ENCODE data around the gene BCL7C.
"Not testable (repeated sequence)": the region's sequence is repeated elsewhere in the genome, so short reads cannot be mapped to it uniquely, and the experiment has no call there.

Gene BCL7C

GRCh38 chr16:30893744-30894539, at the start of gene BCL7C:
TSS of gene BCL7C (minus strand) at chr16:30894077. CDS start at chr16:30893944, 133 bp downstream.
- DNase-seq (ENCODE audit: low spot score), result peak; percentile 94

- no peak for DNase-seq (ENCODE audit: low spot score)
Observed at GRCh38 chr16:30942426-30942806, 48.5 kb upstream of the BCL7C start.

- peak; percentile 90 for DNase-seq (ENCODE audit: low spot score)
Observed at GRCh38 chr16:30941600-30942425, 47.9 kb upstream of the BCL7C start.

- DNase-seq (ENCODE audit: low spot score), result not testable (repeated sequence)
Observed at GRCh38 chr16:30939571-30939970, 45.7 kb upstream of the BCL7C start.

- DNase-seq (ENCODE audit: low spot score), result no peak
Observed at GRCh38 chr16:30937692-30938091, 43.8 kb upstream of the BCL7C start.

GRCh38 chr16:30934827-30935557, 41.1 kb upstream of the BCL7C start:
- peak; percentile 66 for DNase-seq (ENCODE audit: low spot score)

- no peak for DNase-seq (ENCODE audit: low spot score)
Observed at GRCh38 chr16:30931068-30931650, 37.3 kb upstream of the BCL7C start.

- DNase-seq (ENCODE audit: low spot score), result no peak
Observed at GRCh38 chr16:30930160-30930571, 36.3 kb upstream of the BCL7C start.

- DNase-seq (ENCODE audit: low spot score), result no peak
Observed at GRCh38 chr16:30929167-30929566, 35.3 kb upstream of the BCL7C start.

GRCh38 chr16:30928390-30928789, 34.5 kb upstream of the BCL7C start:
- no peak for DNase-seq (ENCODE audit: low spot score)

- DNase-seq (ENCODE audit: low spot score), result peak; percentile 52
Observed at GRCh38 chr16:30927789-30928378, 34.0 kb upstream of the BCL7C start.

- DNase-seq (ENCODE audit: low spot score), result no peak
Observed at GRCh38 chr16:30926937-30927788, 33.3 kb upstream of the BCL7C start.

- DNase-seq (ENCODE audit: low spot score), result no peak
Observed at GRCh38 chr16:30925995-30926811, 32.3 kb upstream of the BCL7C start.

GRCh38 chr16:30925632-30925987, 31.7 kb upstream of the BCL7C start:
- no peak for DNase-seq (ENCODE audit: low spot score)

GRCh38 chr16:30924913-30925631, 31.2 kb upstream of the BCL7C start:
- no peak for DNase-seq (ENCODE audit: low spot score)

GRCh38 chr16:30924076-30924912, 30.4 kb upstream of the BCL7C start:
- peak; percentile 21 for DNase-seq (ENCODE audit: low spot score)

GRCh38 chr16:30923554-30924075, 29.7 kb upstream of the BCL7C start, which contains the start of gene FBXL19:
TSS of gene FBXL19 (plus strand) at chr16:30923572. CDS start at chr16:30925755, 2,183 bp downstream.
- DNase-seq (ENCODE audit: low spot score), result peak; percentile 26
